HG03378 (cell line): ENCODE data around the gene LSR.
"Not testable (repeated sequence)": the region's sequence is repeated elsewhere in the genome, so short reads cannot be mapped to it uniquely, and the experiment has no call there.

ENCODE experiments used
- ATAC-seq: cut with Tn5 transposase; IDR thresholded peaks from one replicate; pipeline ENCODE4 v1.9.1; 2021; ENCODE audit warnings: mild to moderate bottlenecking, moderate library complexity; ENCODE audit not compliant: unreplicated experiment

LSR gene

DNA sequence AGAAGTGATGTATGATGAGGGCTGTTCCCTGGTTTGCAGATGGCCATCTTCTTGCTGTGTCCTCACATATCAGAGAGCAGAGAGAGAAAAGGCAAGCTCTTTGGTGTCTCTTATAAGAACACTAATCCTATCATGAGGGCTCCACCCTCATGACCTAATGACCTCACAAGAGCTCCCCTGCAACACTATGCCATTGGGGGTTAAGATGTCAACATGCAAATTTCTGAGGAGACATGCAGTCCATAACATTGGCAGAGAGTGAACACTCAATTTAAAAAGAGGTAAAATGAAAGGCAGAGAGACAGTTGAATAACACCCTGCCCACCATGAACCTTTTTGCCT, 31.2 kb upstream of the LSR start:
- no peak for ATAC-seq

DNA sequence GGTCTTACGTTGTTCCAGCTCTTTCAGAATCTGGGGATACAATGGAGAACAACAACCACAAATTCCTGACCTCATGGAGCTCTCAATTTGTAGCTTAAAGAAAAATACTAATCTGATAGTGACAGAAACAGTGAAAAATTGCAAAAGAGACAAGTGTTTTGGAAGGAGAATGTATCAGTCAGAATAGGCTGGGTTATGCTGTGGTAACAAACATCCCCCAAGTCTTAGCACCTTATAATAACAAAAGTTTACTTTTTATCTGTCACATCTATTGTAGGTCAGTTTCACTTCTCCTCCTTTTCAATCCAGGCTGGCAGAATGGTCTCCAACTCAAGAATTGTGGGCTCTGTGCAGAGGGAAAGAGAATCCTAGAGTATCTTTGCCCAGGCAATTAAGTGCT, 29.8 kb upstream of the LSR start:
- ATAC-seq = no peak

DNA sequence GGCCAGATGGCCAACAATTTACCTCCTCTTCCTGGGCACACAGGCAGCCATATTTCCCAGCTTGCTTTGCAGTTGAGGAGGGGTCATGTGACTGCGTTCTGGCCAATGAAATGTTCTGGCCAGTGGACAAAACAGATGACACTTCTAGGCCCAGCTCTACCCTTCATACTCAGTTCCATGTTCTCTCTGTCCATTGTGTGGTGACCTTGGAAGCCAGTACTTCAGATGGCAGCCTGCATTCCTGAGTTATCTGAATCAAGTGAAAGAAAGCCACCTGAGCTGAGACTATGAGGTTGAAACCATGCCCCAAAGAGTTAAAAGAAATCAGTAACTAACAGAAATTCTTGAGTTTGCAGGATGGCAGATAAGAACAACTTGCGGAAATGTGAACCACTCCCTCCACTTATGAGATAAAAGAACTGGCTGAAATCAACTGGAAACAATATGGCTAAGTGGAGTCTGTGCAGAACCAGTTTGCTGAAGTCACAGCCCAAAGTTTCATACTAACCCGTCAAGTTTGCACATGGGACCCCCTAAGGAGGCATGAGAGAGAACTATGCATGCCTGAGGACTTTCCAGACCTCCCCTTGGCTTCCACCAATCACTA, 28.4 kb upstream of the LSR start:
- no peak for ATAC-seq

- not testable (repeated sequence) for ATAC-seq
Observed at GRCh38 chr19:35220973-35221590, 27.7 kb upstream of the LSR start.

DNA sequence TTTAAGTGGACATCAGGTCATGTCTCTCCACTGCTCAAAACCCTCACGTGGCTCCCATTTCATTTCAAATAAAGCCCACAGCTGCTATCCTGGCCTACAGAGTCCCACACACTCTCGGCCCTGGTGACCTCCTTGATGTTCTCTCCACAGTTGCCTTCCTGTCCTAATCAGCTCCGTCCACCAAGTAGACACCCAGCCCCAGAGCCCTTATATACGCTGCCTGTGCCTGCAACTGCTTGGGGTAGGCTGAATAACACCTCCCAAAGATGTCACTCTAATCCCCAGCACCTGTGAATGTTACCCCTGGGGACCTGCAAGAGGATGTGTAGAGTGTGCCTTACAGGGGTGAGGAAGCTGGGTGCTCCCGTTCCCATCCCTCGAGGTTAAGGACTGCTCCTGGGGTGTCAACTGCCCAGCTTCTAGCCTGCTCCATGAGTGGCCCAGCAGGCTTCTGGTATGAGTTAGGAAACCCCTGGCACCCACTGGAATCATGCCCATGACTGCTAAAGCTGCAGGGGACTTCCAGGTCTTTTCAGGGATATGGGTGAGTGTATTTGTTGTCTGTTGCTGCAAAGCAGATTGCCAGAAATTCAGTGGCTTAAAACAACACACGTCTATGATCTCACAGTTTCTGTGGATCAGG, 26.3 kb upstream of the LSR start:
- no peak for ATAC-seq

DNA sequence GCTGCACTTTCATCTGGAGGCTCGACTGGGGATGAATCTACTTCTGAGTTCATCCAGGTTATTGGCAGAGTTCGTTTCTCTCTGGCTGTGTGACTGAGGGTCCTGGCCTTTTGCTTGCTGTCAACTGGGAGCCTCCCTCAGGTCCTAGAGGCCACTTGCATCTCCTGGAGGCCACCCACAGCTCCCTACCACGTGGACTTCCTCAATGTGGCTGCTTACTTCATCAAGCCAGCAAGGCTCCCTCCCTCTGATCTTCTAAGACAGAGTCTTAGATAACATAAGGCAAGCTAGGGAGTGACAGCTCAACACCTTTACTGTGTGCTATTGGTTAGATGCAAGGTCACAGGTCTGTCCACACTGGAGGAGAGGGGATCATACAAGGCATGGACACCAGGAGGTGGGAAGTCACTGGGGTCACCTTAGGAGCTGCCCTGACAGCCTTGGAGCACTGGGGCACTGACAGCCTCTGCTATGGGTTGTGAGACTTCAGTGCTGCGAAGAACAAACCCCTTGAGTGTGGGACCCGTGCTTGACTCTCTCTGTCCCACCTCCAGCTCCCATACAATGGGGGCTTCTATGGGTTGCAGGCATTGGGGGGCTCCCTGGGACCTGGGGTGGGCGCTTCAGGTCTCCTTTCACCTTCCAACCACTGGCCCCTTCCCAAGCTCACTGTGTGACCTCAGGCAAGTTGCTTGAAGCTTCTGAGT, 25.6 kb upstream of the LSR start:
- no peak for ATAC-seq

DNA sequence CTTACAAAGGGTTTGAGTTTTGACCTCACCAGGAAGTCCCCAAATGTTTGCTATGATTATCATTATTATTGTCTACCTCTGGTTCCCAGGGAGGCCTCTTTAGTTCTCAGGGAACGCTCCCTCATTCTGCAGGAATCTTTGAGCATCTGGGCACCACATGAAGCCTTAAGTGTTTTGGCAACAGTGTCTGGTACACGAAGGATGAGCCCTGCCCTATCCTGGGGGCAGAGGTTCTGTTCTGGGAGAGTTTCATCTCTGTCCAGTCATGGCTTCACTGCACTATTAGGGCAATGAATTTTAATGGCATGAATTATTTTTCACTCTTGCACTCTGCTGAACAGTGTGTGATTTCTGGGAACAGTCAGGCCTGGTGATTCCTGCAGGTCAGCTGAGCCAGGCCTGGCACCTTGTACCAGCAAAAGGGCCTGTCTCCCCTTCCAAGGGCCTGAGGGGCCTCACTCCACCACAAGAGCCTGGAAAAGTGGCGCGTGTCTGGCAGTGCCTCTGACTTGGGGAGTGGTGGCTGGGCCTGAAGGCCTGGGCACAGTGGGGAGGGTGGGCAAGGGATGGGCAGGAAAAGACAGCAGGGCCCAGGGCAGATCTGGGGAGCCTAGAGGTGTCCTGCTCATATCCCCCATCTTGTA, 24.8 kb upstream of the LSR start:
- no peak for ATAC-seq

GRCh38 chr19:35224681-35225571, 23.9 kb upstream of the LSR start:
- no peak for ATAC-seq

- ATAC-seq = no peak
Observed at GRCh38 chr19:35225951-35226350, 22.9 kb upstream of the LSR start.

GRCh38 chr19:35226748-35227147, 22.1 kb upstream of the LSR start:
- no peak for ATAC-seq

- no peak for ATAC-seq
Observed at GRCh38 chr19:35228177-35228930, 20.4 kb upstream of the LSR start, which contains the start of gene FAM187B. TSS of gene FAM187B (minus strand) at chr19:35228739. CDS start at chr19:35228680, 59 bp downstream.

DNA sequence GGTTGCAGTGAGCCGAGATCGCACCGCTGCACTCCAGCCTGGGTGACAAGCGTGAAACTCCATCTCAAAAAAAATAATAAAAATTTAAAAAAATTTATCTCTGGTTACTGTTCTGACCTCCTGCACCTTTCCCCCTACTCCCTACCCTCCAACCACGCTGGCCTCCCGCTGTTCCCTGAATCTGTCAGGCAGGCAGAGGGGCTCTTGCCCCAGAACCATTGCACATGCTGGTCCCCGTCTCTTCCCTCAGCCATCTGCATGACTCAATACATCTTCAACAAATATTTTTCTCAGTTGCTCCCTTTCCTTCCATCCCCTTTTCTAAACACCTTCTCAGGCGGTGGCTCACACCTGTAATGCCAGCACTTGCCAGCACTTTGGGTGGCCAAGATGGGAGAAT, 19.2 kb upstream of the LSR start:
- no peak for ATAC-seq

- ATAC-seq = no peak
Observed at GRCh38 chr19:35231956-35232645, 16.7 kb upstream of the LSR start.

- ATAC-seq = no peak
Observed at GRCh38 chr19:35232912-35233311, 15.9 kb upstream of the LSR start.

DNA sequence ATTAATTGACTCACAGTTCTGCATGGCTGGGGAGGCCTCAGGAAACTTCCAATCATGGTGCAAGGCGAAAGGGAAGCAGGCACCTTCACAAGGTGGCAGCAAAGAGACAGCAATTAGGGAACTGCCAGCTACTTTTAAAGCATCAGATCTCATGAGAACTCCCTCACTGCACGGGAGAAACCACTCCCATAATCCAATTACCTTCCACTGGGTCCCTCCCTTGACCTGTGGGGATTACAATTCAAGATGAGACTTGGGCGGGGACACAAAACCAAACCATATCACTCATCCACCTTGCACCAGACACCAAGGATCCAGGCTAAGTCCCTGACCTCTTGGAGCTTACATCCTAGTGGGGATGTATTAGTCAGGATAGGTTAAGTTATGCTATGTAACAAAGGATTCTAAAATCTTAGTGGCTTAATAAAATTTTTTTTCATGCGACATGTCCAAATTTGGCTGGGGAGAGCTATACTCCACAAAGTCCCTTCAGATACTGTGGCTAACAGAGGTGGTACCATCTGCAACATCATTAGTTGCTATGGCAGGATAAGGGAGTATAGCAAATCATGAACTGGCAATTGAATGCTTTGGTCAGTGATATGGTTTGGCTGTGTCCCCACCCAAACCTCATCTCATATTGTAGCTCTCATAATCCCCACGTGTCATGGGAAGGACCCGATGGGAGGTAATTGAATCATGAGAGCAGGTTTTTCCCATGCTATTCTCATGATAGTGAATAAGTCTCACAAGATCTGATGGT, 12.0 kb upstream of the LSR start:
- ATAC-seq = no peak

DNA sequence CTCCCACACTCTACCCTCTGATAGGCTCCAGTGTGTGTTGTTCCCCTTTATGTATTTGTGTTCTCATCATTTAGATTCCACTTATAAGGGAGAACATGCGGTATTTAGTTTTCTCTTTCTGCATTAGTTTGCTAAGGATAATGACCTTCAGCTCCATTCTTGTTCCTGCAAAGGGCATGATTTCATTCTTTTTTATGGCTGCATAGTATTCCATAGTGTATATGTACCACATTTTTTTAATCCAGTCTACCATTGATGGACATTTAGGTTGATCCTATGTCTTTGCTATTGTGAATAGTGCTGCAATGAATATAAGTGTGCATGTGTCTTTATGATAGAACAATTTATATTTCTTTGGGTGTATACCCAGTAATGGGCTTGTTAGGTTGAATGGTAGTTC, 9.2 kb upstream of the LSR start:
- ATAC-seq = not testable (repeated sequence)

DNA sequence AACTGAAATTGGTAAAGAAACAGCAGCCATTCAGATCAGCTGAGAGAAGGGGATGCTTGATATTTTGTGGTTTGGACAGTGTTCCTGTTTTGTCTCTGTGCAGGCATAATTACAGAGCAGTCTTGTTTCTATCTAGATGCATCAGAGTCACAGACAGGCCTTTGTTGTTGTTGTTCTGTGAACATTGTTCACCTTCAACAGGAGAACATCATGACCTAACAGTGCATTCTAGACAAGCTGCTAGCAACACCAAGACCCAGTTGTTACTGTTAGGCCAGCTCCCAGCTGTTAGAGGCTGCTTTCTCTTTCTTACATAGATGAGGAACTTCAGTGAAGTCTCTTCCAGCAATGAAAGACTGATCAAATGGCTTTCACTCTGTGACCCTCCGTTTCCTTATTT, 8.5 kb upstream of the LSR start:
- no peak for ATAC-seq

DNA sequence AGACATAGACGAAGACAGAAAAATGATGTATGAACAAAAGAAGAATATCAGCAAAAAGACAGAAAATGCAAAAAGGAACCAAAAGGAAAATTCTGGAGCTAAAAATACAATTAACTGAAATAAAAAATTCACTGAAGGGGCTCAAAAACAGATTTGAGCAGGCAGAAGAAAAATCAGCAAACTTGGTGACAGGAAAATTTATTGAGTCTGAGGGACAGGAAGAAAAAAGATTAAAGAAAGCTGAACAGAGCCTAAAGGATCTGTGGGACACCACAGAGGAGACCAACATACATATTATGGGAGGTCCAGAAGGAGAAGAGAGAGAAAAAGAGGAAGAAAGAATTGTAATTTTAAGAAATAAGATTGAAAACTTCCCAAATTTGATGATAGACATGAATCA, 7.4 kb upstream of the LSR start:
- no peak for ATAC-seq
